Right lobe of liver (tissue), 4 donors: Measurements from ENCODE around the gene TRIOBP.

ENCODE experiments used
- POLR2A ChIP-seq: fragments of 450-650 bp; IDR thresholded peaks from one replicate; pipeline ENCODE4 v1.6.1; 2017; ENCODE audit warnings: antibody characterized with exemption, mild to moderate bottlenecking
- TF ChIP-seq, protein P1 (sequence below), 4 donors: fragments of 200-600 bp in 3 of 4; fragments of 450-650 bp in 1 of 4; IDR thresholded peaks; one replicate each; pipeline versions ENCODE4 v1.5.1 to v1.8.0; 2016 to 2022; ENCODE audit warnings: antibody characterized with exemption in 4 of 4, mild to moderate bottlenecking in 2 of 4
- donor health status: DM: no; HTN: no; CAD: no.
- donor health status: DM: no; HTN: no; CAD: no.
- donor health status: DM: no; HTN: yes; CAD: no.

GRCh38 chr22:37661160-37661924 is 35.5 kb upstream of the TRIOBP start:
- TF ChIP-seq, protein P1, sequence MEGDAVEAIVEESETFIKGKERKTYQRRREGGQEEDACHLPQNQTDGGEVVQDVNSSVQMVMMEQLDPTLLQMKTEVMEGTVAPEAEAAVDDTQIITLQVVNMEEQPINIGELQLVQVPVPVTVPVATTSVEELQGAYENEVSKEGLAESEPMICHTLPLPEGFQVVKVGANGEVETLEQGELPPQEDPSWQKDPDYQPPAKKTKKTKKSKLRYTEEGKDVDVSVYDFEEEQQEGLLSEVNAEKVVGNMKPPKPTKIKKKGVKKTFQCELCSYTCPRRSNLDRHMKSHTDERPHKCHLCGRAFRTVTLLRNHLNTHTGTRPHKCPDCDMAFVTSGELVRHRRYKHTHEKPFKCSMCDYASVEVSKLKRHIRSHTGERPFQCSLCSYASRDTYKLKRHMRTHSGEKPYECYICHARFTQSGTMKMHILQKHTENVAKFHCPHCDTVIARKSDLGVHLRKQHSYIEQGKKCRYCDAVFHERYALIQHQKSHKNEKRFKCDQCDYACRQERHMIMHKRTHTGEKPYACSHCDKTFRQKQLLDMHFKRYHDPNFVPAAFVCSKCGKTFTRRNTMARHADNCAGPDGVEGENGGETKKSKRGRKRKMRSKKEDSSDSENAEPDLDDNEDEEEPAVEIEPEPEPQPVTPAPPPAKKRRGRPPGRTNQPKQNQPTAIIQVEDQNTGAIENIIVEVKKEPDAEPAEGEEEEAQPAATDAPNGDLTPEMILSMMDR (IDR thresholded peaks at IDR 0.05), result peak in 3 of 4 donors; percentile 20 to 33 (median 25)
- TF ChIP-seq POLR2A, result no peak
